Central memory CD4-positive, alpha-beta T cell (primary cell): Measurements from ENCODE around the gene POFUT2.
"Not testable (repeated sequence)": the region's sequence is repeated elsewhere in the genome, so short reads cannot be mapped to it uniquely, and the experiment has no call there.

Experiments used
- DNase-seq: peaks from one replicate; pipeline ENCODE4 v3.0.0; 2022

POFUT2 gene

GRCh38 chr21:45326169-45326851, 38.6 kb upstream of the POFUT2 start:
- DNase-seq, result no peak

- no peak for DNase-seq
Observed at GRCh38 chr21:45325206-45326168, 37.8 kb upstream of the POFUT2 start.

GRCh38 chr21:45324489-45325205, 37.0 kb upstream of the POFUT2 start:
- DNase-seq, result no peak

GRCh38 chr21:45323487-45324311, 36.0 kb upstream of the POFUT2 start:
- DNase-seq, result no peak

GRCh38 chr21:45322960-45323461, 35.3 kb upstream of the POFUT2 start:
- no peak for DNase-seq

- peak; percentile 32 for DNase-seq
Observed at GRCh38 chr21:45322231-45322959, 34.7 kb upstream of the POFUT2 start.

- no peak for DNase-seq
Observed at GRCh38 chr21:45320261-45321025, 32.7 kb upstream of the POFUT2 start.

GRCh38 chr21:45319461-45320211, 31.9 kb upstream of the POFUT2 start:
- no peak for DNase-seq

GRCh38 chr21:45318556-45319404, 31.1 kb upstream of the POFUT2 start:
- no peak for DNase-seq

- DNase-seq, result no peak
Observed at GRCh38 chr21:45318146-45318555, 30.5 kb upstream of the POFUT2 start.

GRCh38 chr21:45317398-45318145, 29.9 kb upstream of the POFUT2 start:
- no peak for DNase-seq

GRCh38 chr21:45316871-45317397, 29.2 kb upstream of the POFUT2 start:
- no peak for DNase-seq

GRCh38 chr21:45315676-45316470, 28.2 kb upstream of the POFUT2 start:
- not testable (repeated sequence) for DNase-seq

- no peak for DNase-seq
Observed at GRCh38 chr21:45313682-45314081, 26.0 kb upstream of the POFUT2 start.

- DNase-seq, result no peak
Observed at GRCh38 chr21:45313015-45313414, 25.3 kb upstream of the POFUT2 start.

- no peak for DNase-seq
Observed at GRCh38 chr21:45312296-45312695, 24.6 kb upstream of the POFUT2 start.

GRCh38 chr21:45310459-45310858, 22.8 kb upstream of the POFUT2 start:
- no peak for DNase-seq
